HG02571 (cell line): ENCODE measurements around the gene AADACL2.
"Not testable (repeated sequence)": the region's sequence is repeated elsewhere in the genome, so short reads cannot be mapped to it uniquely, and the experiment has no call there.

Experiments
- ATAC-seq: cut with Tn5 transposase; IDR thresholded peaks from one replicate; pipeline ENCODE4 v1.9.1; 2021; ENCODE audit warnings: mild to moderate bottlenecking, moderate library complexity; ENCODE audit not compliant: unreplicated experiment

Gene AADACL2

DNA sequence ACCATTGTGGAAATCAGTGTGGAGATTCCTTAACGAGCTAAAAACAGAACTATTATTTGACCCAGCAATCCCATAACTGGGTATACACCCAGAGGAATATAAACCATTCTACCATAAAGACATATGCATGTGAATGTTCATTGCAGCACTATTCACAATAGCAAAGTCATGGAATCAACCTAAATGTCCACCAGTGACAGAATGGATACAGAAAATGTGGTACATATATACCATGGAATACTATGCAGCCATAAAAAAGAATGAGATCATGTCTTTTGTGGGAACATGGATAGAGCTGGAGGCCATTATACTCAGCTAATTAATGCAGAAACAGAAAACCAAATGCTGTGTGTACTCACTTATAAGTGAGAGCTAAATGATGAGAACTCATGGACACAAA is 31.0 kb downstream of the AADACL2 start:
- not testable (repeated sequence) for ATAC-seq

- ATAC-seq: no peak
These were observed 32.0 kb downstream of the AADACL2 start for GRCh38 chr3:151765685-151766084.

DNA sequence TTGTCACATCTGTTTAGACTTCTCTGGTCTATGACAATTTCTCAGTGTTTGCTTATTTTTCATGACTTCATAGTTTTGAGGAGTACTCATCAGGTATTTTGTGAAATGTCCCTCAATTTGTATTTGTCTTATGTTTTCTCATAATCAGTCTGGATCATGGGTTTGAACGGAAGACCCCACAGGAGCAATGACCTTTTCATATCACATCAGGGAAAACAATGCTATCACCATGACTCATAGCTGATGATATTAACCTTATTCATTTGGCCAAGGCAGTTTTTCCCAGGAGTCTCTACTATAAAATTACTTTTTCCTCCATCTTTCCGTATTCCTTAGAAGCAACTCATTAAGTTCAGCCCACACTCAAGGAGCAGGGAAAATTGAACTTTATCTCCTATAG is 32.7 kb downstream of the AADACL2 start:
- ATAC-seq: no peak

DNA sequence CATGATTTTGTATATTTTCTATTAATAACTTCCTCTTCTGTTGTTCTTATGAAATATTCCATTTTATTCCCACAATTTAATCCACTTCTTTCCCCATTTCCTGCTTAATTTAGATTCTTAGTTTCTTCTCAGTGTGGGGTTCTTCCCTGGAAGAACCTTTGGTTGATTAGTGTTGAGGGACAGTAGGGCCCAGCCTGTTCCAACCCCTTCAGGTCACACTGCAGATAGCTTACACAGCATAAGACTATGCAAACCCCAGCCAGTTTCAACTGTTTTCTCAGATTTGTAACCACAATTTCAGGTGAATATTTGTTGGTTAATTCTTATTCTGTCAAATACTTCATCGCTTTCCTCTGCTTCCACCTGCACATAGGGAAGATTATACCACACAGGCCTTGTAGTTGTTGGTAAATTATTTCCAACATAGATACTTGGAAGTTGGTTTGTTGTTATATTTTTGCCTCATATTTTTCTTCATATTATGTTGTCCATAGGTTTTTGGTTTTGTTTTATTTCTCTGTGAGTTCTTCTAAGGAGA is 34.7 kb downstream of the AADACL2 start:
- ATAC-seq: no peak

DNA sequence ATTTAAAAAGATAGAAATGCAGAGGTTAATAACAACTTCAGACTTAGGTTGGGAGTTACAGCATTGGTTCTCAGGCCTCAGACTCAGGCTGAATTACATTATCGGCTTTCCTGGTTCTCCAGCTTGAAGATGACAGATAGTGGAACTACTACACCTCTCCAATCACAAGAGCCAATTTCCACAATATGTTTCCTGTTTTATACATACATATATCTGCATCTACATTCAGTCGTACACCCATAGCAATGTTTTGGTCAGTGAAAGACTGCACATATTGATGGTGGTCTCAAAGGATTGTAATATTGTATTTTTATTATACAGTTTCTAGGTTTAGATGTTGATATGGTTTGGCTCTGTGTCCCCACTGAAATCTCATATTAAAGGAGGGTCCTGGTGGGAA is 35.4 kb downstream of the AADACL2 start:
- no peak for ATAC-seq

DNA sequence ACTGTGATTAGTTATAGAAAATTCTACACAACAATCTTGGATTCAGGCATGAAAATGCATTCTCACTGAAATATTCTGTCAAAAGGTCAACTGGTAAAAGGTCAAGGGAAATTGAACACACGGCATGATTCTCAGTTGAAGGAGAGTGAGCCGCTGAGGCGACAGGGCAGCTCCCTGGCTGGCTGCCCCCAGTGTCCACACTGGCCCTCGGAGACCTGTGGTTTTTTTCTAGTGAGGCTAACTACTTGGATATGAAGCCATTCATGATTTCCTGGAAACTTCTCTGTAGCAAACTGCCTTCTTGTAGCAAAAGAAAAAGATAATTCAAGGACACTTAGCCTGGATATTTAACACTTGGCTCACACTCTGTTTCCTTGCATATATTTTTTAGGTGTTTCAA is 37.2 kb downstream of the AADACL2 start:
- ATAC-seq: no peak

DNA sequence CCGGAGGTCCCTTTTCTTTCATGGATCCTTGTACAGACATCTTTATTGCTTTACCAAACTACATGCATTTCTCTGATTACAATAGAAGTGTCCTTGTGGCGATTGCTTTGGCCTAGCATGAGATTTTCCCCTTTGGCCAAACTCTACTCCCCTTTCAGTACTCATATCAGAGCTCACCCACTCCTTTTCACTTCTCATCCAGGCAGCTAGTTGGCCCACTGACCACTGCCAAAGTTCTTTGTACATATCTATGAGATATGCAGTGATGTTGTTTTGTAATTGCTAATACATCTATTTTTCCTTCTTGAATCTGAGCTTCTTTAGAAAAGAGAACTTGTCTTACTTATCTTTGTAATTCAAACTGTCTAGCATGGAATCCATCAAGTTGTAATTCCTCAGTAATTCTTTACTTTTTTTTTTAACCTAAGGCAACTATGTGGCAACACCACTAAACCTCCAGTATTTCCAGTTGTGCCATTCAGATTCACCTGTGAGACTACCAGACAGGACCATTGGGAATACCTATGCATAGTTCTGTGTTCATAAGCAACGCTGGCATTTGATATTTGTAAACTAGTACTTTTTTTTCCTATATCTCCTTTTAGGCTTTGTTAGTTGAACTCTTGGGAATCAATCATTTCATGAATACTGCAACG is 39.2 kb downstream of the AADACL2 start:
- ATAC-seq: no peak

DNA sequence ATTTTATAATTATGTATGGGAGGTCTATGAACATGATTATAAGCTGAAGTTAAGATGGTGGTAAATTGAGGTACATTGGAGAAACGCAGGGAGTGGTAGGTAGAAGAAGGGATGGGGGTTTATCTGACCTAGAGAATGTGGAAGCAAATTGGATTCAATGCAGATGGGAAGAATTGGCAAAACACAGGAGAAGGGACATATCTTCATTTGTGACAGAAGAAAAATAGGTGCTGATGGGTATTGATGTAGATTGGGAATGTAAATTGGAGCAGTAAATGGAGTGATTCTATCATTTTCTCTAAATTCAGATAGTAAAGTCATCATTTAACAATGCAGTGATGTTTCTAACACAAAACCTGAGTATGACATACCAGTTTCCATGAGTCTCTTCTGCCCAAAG is 40.5 kb downstream of the AADACL2 start:
- ATAC-seq: no peak

- no peak for ATAC-seq
These were observed 41.2 kb downstream of the AADACL2 start for GRCh38 chr3:151774910-151775309.

GRCh38 chr3:151775314-151776258 is 41.9 kb downstream of the AADACL2 start:
- ATAC-seq: no peak

GRCh38 chr3:151776259-151776740 is 42.6 kb downstream of the AADACL2 start:
- no peak for ATAC-seq

DNA sequence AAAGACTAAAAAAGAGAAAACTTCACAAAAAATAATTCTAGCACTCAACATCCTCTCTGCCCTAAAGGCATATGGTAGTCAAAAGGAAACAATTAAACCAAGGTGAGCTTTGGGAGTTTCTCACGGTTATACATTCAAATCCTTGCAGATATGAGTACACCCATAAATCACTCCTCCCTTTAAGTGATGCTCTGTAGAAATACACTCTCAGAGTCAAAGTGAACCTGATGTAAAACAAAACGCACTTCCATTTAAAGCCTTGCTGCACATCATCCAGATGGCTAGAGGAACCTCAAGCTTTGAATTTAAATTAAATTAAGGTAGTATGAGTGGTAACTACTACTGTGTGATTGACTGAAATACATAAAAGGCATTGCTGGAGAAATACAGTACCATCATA is 44.2 kb downstream of the AADACL2 start:
- ATAC-seq: no peak

- ATAC-seq: no peak
These were observed 53.9 kb downstream of the AADACL2 start for GRCh38 chr3:151787626-151788025.

- ATAC-seq: no peak
These were observed 54.7 kb downstream of the AADACL2 start for GRCh38 chr3:151788401-151788800.

DNA sequence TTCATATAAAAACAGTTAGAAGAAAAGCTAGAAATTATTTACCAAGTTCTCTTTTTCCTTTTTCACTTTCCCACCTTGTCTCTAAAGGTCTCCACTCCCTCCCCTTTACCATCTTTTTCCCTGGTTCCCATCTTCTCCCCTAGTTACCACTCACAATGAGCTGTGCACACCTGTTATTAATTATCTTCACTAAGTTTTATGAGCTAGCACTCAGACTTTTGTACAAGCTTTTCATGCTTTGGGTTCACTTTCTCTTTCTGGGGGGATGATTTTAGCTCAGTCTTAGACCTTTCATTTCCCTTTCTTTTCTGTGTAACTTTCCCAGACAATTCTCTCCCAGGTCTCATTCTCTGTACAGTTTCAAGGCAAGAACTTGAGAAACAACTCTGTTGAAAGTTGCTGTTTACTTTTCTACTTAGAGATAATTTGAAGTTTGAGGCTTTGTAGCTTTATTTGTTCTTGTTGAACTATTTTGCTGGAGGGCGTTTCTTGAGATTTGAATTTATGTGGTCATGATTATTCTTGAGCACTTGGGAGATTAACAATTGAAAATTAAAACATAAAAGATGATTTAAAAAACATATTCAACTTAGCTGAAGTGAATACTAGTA is 56.2 kb downstream of the AADACL2 start:
- ATAC-seq: no peak

- not testable (repeated sequence) for ATAC-seq
These were observed 57.0 kb downstream of the AADACL2 start for GRCh38 chr3:151790763-151791162.

GRCh38 chr3:151792411-151792810 is 58.7 kb downstream of the AADACL2 start:
- ATAC-seq: no peak

GRCh38 chr3:151793636-151794035 is 59.9 kb downstream of the AADACL2 start:
- ATAC-seq: no peak

- no peak for ATAC-seq
These were observed 60.4 kb downstream of the AADACL2 start for GRCh38 chr3:151794080-151794479.

DNA sequence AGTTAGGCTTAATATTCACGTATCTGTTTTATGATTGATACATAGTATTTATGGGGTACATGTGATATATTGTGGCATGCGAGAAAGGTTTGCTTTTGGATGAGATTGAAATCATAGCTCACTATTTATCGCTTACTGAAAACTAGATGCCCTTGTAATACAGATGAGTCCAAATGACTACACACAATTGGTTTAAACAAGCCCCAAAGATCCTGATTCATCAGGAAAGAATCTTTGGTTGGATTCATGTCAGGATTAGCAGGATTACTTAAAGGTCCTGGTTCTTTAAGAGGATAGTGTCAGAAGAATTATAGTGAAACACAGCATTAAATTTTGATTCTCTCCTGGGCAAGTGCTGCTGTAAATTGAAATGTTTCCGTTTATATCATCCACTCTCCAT is 61.5 kb downstream of the AADACL2 start:
- ATAC-seq: no peak

DNA sequence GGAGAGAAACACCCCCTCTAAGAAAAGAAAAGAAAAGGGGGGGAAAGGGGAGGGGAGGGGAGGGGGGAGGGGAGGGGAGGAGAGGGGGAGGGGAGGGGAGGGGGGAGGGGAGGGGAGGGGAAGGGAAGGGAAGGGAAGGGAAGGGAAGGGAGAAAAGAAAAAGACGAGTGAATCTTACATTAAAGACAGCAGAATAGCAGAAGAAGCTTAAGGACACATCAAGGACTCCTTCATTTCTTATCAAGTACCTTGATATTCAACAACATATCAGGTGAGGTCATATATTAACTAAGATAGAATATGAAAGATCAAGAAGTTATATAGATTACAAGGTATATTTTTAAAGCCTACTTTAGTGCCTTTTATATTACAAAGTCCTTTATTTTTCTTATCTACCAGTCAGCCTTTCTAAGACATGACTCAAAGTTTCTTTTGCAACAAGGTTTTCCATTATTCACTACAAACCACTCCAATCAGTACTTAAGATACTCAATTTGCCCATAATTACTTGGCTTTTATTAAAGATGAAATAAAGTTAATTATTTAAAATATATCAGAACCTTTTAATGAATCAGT is 62.5 kb downstream of the AADACL2 start:
- ATAC-seq: no peak
